CD4-positive, CD25-positive, alpha-beta regulatory T cell (primary cell): Measurements from ENCODE around the gene COG4. TPM values are rescaled to one million over a fixed set of nuclear protein-coding genes. Genes with fewer than 3 reads are reported as not detected.
"Not testable (repeated sequence)": the region's sequence is repeated elsewhere in the genome, so short reads cannot be mapped to it uniquely, and the experiment has no call there.

ENCODE experiments used
- ATAC-seq, 2 donors: fragments of 150-1000 bp; cut with Tn5 transposase; one replicate each; pipeline ENCODE4 v1.10.0; 2021; ENCODE audit warnings: low read depth in 2 of 2, moderate number of reproducible peaks in 2 of 2, moderate library complexity in 1 of 2
- DNase-seq, 3 donors: peaks; one replicate each; pipeline versions ENCODE4 v3.0.0 to v3.0.0-alpha.2; 2012 to 2022; ENCODE audit warnings: mixed read lengths in 1 of 3
- H3K27ac ChIP-seq: one replicate; pipeline ENCODE4 v1.7.0; 2013; ENCODE audit warnings: mild to moderate bottlenecking, low read length; ENCODE audit not compliant: insufficient read depth, poor library complexity, severe bottlenecking
- H3K27me3 ChIP-seq: one replicate; pipeline ENCODE4 v1.7.0; 2013; ENCODE audit warnings: low read length; ENCODE audit not compliant: control insufficient read depth, insufficient read depth
- H3K36me3 ChIP-seq: one replicate; pipeline ENCODE4 v1.7.0; 2013; ENCODE audit warnings: mild to moderate bottlenecking, low read length, moderate library complexity; ENCODE audit not compliant: control insufficient read depth, insufficient read depth
- H3K4me1 ChIP-seq: 2 replicates; pipeline ENCODE4 v1.7.0; 2013; ENCODE audit warnings: mild to moderate bottlenecking, low read length; ENCODE audit not compliant: insufficient read depth, control insufficient read depth, poor library complexity, severe bottlenecking
- H3K4me3 ChIP-seq: one replicate; pipeline ENCODE4 v1.7.0; 2013; ENCODE audit warnings: low read depth, mild to moderate bottlenecking, low read length, moderate library complexity
- H3K9me3 ChIP-seq, 2 experiments: 1 replicate in 1 of 2; 2 replicates in 1 of 2; pipeline ENCODE4 v1.7.0; 2013; ENCODE audit warnings: low read length in 2 of 2, mild to moderate bottlenecking in 1 of 2, moderate library complexity in 1 of 2; ENCODE audit not compliant: control insufficient read depth in 2 of 2
- H3K27ac Mint-ChIP-seq, 3 donors: one replicate each; pipeline ENCODE4 v1.8.0; 2020 to 2022; ENCODE audit warnings: mild to moderate bottlenecking in 3 of 3, mixed read lengths in 3 of 3, moderate library complexity in 2 of 3
- H3K27me3 Mint-ChIP-seq: one replicate; pipeline ENCODE4 v1.8.0; 2022; ENCODE audit warnings: mild to moderate bottlenecking, mixed read lengths
- H3K36me3 Mint-ChIP-seq: one replicate; pipeline ENCODE4 v1.8.0; 2020; ENCODE audit warnings: mixed read lengths
- H3K4me1 Mint-ChIP-seq, 4 donors: one replicate each; pipeline ENCODE4 v1.8.0; 2020 to 2022; ENCODE audit warnings: mixed read lengths in 4 of 4, mild to moderate bottlenecking in 1 of 4
- H3K4me3 Mint-ChIP-seq, 4 donors: one replicate each; pipeline ENCODE4 v1.8.0; 2020 to 2022; ENCODE audit warnings: mild to moderate bottlenecking in 4 of 4, mixed read lengths in 4 of 4, moderate library complexity in 3 of 4
- H3K9me3 Mint-ChIP-seq, 7 donors: one replicate each; pipeline ENCODE4 v1.8.0; 2020 to 2022; ENCODE audit warnings: mixed read lengths in 7 of 7, mild to moderate bottlenecking in 3 of 7, moderate library complexity in 2 of 7
- polyA plus RNA-seq, 4 donors: library from polyadenylated mRNA; unstranded; fragments of 300-500 nt; fragmentation: Illumina TruSeq; gene quantifications; one replicate each; pipeline ENCODE4 v1.2.3, GENCODE V29; 2021
- total RNA-seq: library from RNA; stranded (reverse); gene quantifications from one replicate; pipeline ENCODE4 v1.2.3, GENCODE V29; 2022

Gene COG4
- total and polyA plus RNA-seq, 5 donors from 2014 or later = 37.5 to 73.2 (median 49.1) TPM

- peaks cover 5 to 29% (median 19%) of the 10 kb centered on the region in 4 donors for H3K4me1 Mint-ChIP-seq
- H3K9me3 Mint-ChIP-seq = no peaks in the 10 kb centered on the region
- Histone ChIP-seq H3K9me3 (no peaks in the 10 kb centered on the region), H3K36me3 (peaks cover 92% of the 10 kb centered on the region), H3K27ac (no peak overlapping the region), H3K4me1 (no peaks in the 10 kb centered on the region), H3K4me3 (no peak overlapping the region), H3K27me3 (no peaks in the 10 kb centered on the region)
- peaks cover 48% of the 10 kb centered on the region for H3K36me3 Mint-ChIP-seq
- DNase-seq = no peak
- H3K27me3 Mint-ChIP-seq = no peaks in the 10 kb centered on the region
- H3K27ac Mint-ChIP-seq = peak overlapping the region in 2 of 3 donors; percentile 12 to 27
- H3K4me3 Mint-ChIP-seq = no peak overlapping the region
- no peak for ATAC-seq
Measured at GRCh38 chr16:70548936-70549335, 25.6 kb upstream of the COG4 start.

- H3K4me3 Mint-ChIP-seq = no peak overlapping the region
- no peaks in the 10 kb centered on the region for H3K27me3 Mint-ChIP-seq
- H3K36me3 Mint-ChIP-seq = peaks cover 32% of the 10 kb centered on the region
- Histone ChIP-seq H3K36me3 (peaks cover 93% of the 10 kb centered on the region), H3K27me3 (no peaks in the 10 kb centered on the region), H3K27ac (no peak overlapping the region), H3K4me1 (no peaks in the 10 kb centered on the region), H3K9me3 (no peaks in the 10 kb centered on the region), H3K4me3 (no peak overlapping the region)
- no peak for DNase-seq
- peak overlapping the region in 1 of 3 donors; percentile 32 for H3K27ac Mint-ChIP-seq
- no peak for ATAC-seq
- no peaks in the 10 kb centered on the region for H3K9me3 Mint-ChIP-seq
- peaks cover 4 to 20% (median 13%) of the 10 kb centered on the region in 4 donors for H3K4me1 Mint-ChIP-seq
Measured at GRCh38 chr16:70544548-70544947, 21.2 kb upstream of the COG4 start.

DNA sequence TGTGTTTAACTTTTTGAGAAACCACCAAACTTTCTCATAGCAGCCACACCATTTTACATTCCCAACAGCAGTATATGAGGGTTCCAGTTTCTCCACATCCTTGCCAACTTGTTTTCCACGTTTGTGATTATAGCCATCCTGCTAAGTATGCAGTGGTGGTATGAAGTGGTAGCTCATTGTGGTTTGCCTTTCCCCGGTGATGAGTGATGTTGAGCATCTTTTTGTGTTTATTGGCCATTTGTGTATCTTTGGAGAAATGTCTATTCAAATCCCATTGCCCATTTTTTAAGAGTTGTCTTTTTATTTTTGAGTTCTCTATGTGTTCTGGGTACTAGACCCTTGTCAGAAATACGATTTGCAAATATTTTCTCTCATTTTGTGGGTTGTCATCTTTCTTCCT, 17.6 kb upstream of the COG4 start:
- Mint-ChIP-seq H3K4me1 (peaks cover 8 to 19% (median 14%) of the 10 kb centered on the region in 4 donors), H3K36me3 (peaks cover 37% of the 10 kb centered on the region), H3K9me3 (no peaks in the 10 kb centered on the region), H3K4me3 (no peak overlapping the region), H3K27ac (no peak overlapping the region), H3K27me3 (no peaks in the 10 kb centered on the region)
- ATAC-seq (no peak), DNase-seq (no peak)
- Histone ChIP-seq H3K27me3 (no peaks in the 10 kb centered on the region), H3K4me1 (no peaks in the 10 kb centered on the region), H3K27ac (no peak overlapping the region), H3K4me3 (no peak overlapping the region), H3K9me3 (no peaks in the 10 kb centered on the region), H3K36me3 (peaks cover 95% of the 10 kb centered on the region)

- H3K9me3 Mint-ChIP-seq = no peaks in the 10 kb centered on the region
- no peak overlapping the region for H3K4me3 Mint-ChIP-seq
- H3K4me1 ChIP-seq = no peaks in the 10 kb centered on the region
- peak overlapping the region in 1 of 3 donors; percentile 3 for H3K27ac Mint-ChIP-seq
- H3K36me3 Mint-ChIP-seq = peaks cover 58% of the 10 kb centered on the region
- H3K27me3 Mint-ChIP-seq = no peaks in the 10 kb centered on the region
- H3K4me3 ChIP-seq = no peak overlapping the region
- no peak overlapping the region for H3K27ac ChIP-seq
- H3K36me3 ChIP-seq = peaks cover 96% of the 10 kb centered on the region
- H3K27me3 ChIP-seq = no peaks in the 10 kb centered on the region
- H3K9me3 ChIP-seq = no peaks in the 10 kb centered on the region
- H3K4me1 Mint-ChIP-seq = peaks cover 19 to 38% (median 27%) of the 10 kb centered on the region in 4 donors
- DNase-seq (no peak), ATAC-seq (no peak)
Measured at GRCh38 chr16:70534971-70535370, 11.6 kb upstream of the COG4 start.

GRCh38 chr16:70529954-70530353, 6.6 kb upstream of the COG4 start:
- H3K4me3 Mint-ChIP-seq, H3K27me3 Mint-ChIP-seq, H3K4me3 ChIP-seq, H3K9me3 ChIP-seq, ATAC-seq, DNase-seq, H3K27ac Mint-ChIP-seq, H3K27ac ChIP-seq, H3K27me3 ChIP-seq, H3K9me3 Mint-ChIP-seq: not testable (repeated sequence)
- peaks cover 74% of the 10 kb centered on the region for H3K36me3 ChIP-seq
- H3K4me1 Mint-ChIP-seq = peaks cover 27 to 67% (median 49%) of the 10 kb centered on the region in 4 donors
- peaks cover 43% of the 10 kb centered on the region for H3K36me3 Mint-ChIP-seq
- H3K4me1 ChIP-seq = peaks cover 39% of the 10 kb centered on the region

GRCh38 chr16:70529051-70529777, 5.9 kb upstream of the COG4 start:
- H3K9me3 ChIP-seq = no peaks in the 10 kb centered on the region
- H3K27me3 ChIP-seq = no peaks in the 10 kb centered on the region
- peaks cover 67% of the 10 kb centered on the region for H3K36me3 ChIP-seq
- ATAC-seq (peak in 1 of 2 donors; percentile 62), DNase-seq (peak in 2 of 3 donors; percentile 40 to 66)
- H3K27me3 Mint-ChIP-seq = no peaks in the 10 kb centered on the region
- peaks cover 41% of the 10 kb centered on the region for H3K4me1 ChIP-seq
- H3K4me1 Mint-ChIP-seq = peaks cover 27 to 67% (median 52%) of the 10 kb centered on the region in 4 donors
- peak overlapping the region; percentile 34 for H3K4me3 ChIP-seq
- H3K9me3 Mint-ChIP-seq = no peaks in the 10 kb centered on the region
- no peak overlapping the region for H3K27ac ChIP-seq
- peak overlapping the region; percentile 38 to 86 (median 62) for H3K27ac Mint-ChIP-seq
- peak overlapping the region; percentile 44 to 91 (median 58) for H3K4me3 Mint-ChIP-seq
- peaks cover 40% of the 10 kb centered on the region for H3K36me3 Mint-ChIP-seq

DNA sequence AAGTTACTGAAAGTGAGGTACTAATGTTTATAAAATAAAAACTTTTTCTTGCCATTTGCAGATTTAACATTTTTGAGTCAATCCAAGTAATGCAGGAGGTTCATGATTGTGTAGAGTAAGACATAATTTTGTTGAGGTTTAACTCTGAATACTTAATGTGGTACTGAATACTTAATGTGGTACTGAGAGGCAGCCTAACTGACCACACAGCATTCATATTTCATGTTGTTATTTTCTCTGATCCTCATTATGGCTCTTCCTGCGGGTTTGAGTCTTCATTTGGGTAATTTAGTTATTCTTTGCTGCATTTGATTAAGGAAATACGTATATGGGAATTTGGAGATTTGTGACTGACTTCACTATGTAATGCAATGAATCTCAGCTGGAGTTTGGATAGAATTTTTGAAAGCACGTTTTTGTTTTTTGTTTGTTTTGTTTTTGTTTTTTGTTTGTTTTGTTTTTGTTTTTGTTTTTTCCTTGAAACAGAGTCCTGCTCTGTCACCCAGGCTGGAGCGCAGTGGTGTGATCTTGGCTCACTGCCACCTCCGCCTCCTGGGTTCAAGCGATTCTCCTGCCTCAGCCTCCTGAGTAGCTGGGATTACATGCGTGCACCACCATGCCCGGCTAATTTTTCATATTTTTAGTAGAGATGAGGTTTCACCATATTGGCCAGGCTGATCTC, 4.1 kb upstream of the COG4 start:
- Histone ChIP-seq H3K9me3 (no peaks in the 10 kb centered on the region), H3K27me3 (no peaks in the 10 kb centered on the region), H3K27ac (no peak overlapping the region), H3K4me1 (peaks cover 46% of the 10 kb centered on the region), H3K36me3 (peaks cover 50% of the 10 kb centered on the region), H3K4me3 (peak overlapping the region; percentile 35)
- DNase-seq (no peak), ATAC-seq (no peak)
- H3K4me1 Mint-ChIP-seq = peaks cover 23 to 71% (median 50%) of the 10 kb centered on the region in 4 donors
- H3K27me3 Mint-ChIP-seq = peaks cover 4% of the 10 kb centered on the region
- H3K9me3 Mint-ChIP-seq = no peaks in the 10 kb centered on the region
- peak overlapping the region; percentile 21 to 98 (median 88) for H3K27ac Mint-ChIP-seq
- peak overlapping the region in 3 of 4 donors; percentile 82 to 97 (median 87) for H3K4me3 Mint-ChIP-seq
- H3K36me3 Mint-ChIP-seq = peaks cover 27% of the 10 kb centered on the region
